H9 (cell line): ENCODE results near the gene TMEM132C. TPM values are rescaled to one million over a fixed set of nuclear protein-coding genes. Genes with fewer than 3 reads are reported as not detected.

Source experiments
- DNase-seq: peaks from one replicate; pipeline ENCODE4 v3.0.0-alpha.2; 2017
- H2AFZ ChIP-seq: one replicate; pipeline ENCODE4 v1.6.1; 2013; ENCODE audit warnings: mild to moderate bottlenecking, low read length, control low read depth, moderate library complexity
- H2AK5ac ChIP-seq: 2 replicates; pipeline ENCODE4 v1.6.1; 2013; ENCODE audit warnings: low read length, control low read depth, mixed read lengths; ENCODE audit not compliant: insufficient read length
- H2BK120ac ChIP-seq: one replicate; pipeline ENCODE4 v1.6.1; 2013; ENCODE audit warnings: low read depth, mild to moderate bottlenecking, low read length, control low read depth, inconsistent platforms; ENCODE audit not compliant: poor library complexity, severe bottlenecking
- H2BK12ac ChIP-seq: 2 replicates; pipeline ENCODE4 v1.6.1; 2013; ENCODE audit warnings: low read length, control low read depth, mixed read lengths, low read depth; ENCODE audit not compliant: insufficient read length
- H2BK15ac ChIP-seq: 2 replicates; pipeline ENCODE4 v1.6.1; 2013; ENCODE audit warnings: low read depth, low read length, control low read depth
- H2BK20ac ChIP-seq: one replicate; pipeline ENCODE4 v1.6.1; 2013; ENCODE audit warnings: low read depth, mild to moderate bottlenecking, low read length, control low read depth, inconsistent platforms; ENCODE audit not compliant: poor library complexity, severe bottlenecking
- H2BK5ac ChIP-seq: 2 replicates; pipeline ENCODE4 v1.6.1; 2013; ENCODE audit warnings: low read length, control low read depth, mixed read lengths; ENCODE audit not compliant: insufficient read length
- H3K14ac ChIP-seq: 2 replicates; pipeline ENCODE4 v1.6.1; 2013; ENCODE audit warnings: low read length, control low read depth; ENCODE audit not compliant: insufficient read depth
- H3K18ac ChIP-seq: 2 replicates; pipeline ENCODE4 v1.6.1; 2013; ENCODE audit warnings: low read depth, mild to moderate bottlenecking, mixed read lengths, low read length, control low read depth; ENCODE audit not compliant: insufficient read length
- H3K23ac ChIP-seq: 2 replicates; pipeline ENCODE4 v1.6.1; 2013; ENCODE audit warnings: low read length, control low read depth, mixed read lengths, low read depth; ENCODE audit not compliant: insufficient read length
- H3K23me2 ChIP-seq: 2 replicates; pipeline ENCODE4 v1.6.1; 2013; ENCODE audit warnings: low read depth, mild to moderate bottlenecking, mixed read lengths, low read length, control low read depth; ENCODE audit not compliant: insufficient read length, poor library complexity, severe bottlenecking
- H3K27ac ChIP-seq: 2 replicates; pipeline ENCODE4 v1.5.1; 2013; ENCODE audit warnings: low read length, control low read depth, mixed read lengths, low read depth; ENCODE audit not compliant: insufficient read length
- H3K27me3 ChIP-seq: 2 replicates; pipeline ENCODE4 v1.6.1; 2013; ENCODE audit warnings: low read length, control low read depth, inconsistent platforms; ENCODE audit not compliant: insufficient read depth
- H3K4ac ChIP-seq: 2 replicates; pipeline ENCODE4 v1.6.1; 2013; ENCODE audit warnings: low read depth, mild to moderate bottlenecking, control low read depth, inconsistent platforms, low read length, moderate library complexity
- H3K4me1 ChIP-seq: 2 replicates; pipeline ENCODE4 v1.6.1; 2013; ENCODE audit warnings: low read length, control low read depth, inconsistent platforms; ENCODE audit not compliant: insufficient read depth
- H3K4me2 ChIP-seq: 2 replicates; pipeline ENCODE4 v1.6.1; 2013; ENCODE audit warnings: low read length, control low read depth, mixed read lengths; ENCODE audit not compliant: insufficient read length, insufficient read depth
- H3K56ac ChIP-seq: 2 replicates; pipeline ENCODE4 v1.6.1; 2013; ENCODE audit warnings: low read depth, mild to moderate bottlenecking, mixed read lengths, low read length, control low read depth; ENCODE audit not compliant: insufficient read length
- H3K79me1 ChIP-seq: 2 replicates; pipeline ENCODE4 v1.6.1; 2013; ENCODE audit warnings: low read depth, mild to moderate bottlenecking, moderate library complexity, low read length, control low read depth, inconsistent platforms; ENCODE audit not compliant: insufficient read depth, poor library complexity, severe bottlenecking
- H3K79me2 ChIP-seq: 2 replicates; pipeline ENCODE4 v1.6.1; 2013; ENCODE audit warnings: low read length, control low read depth, inconsistent platforms; ENCODE audit not compliant: insufficient read depth
- H3K9ac ChIP-seq: 2 replicates; pipeline ENCODE4 v1.6.1; 2013; ENCODE audit warnings: low read length, control low read depth, mixed read lengths; ENCODE audit not compliant: insufficient read length; ENCODE audit errors: extremely low read depth
- H3K9me3 ChIP-seq: one replicate; pipeline ENCODE4 v1.6.1; 2013; ENCODE audit warnings: low read depth, low read length, inconsistent platforms; ENCODE audit not compliant: control insufficient read depth
- H3T11ph ChIP-seq: one replicate; pipeline ENCODE4 v1.6.1; 2013; ENCODE audit warnings: mild to moderate bottlenecking, low read length, control low read depth, inconsistent platforms
- H4K20me1 ChIP-seq: one replicate; pipeline ENCODE4 v1.6.1; 2013; ENCODE audit not compliant: control insufficient read depth, insufficient read length, insufficient read depth
- H4K5ac ChIP-seq: 2 replicates; pipeline ENCODE4 v1.6.1; 2013; ENCODE audit warnings: low read depth, mild to moderate bottlenecking, mixed read lengths, low read length, control low read depth; ENCODE audit not compliant: insufficient read length
- H4K8ac ChIP-seq: replicated peaks from 2 replicates; pipeline ENCODE4 v1.6.1; 2013; ENCODE audit warnings: low read length, control low read depth, mixed read lengths, low read depth; ENCODE audit not compliant: insufficient read length
- H4K91ac ChIP-seq: 2 replicates; pipeline ENCODE4 v1.6.1; 2013; ENCODE audit warnings: low read depth, mild to moderate bottlenecking, moderate library complexity, mixed read lengths, low read length, control low read depth; ENCODE audit not compliant: insufficient read length
- H3K27ac Mint-ChIP-seq, 3 experiments: 2 replicates in 2 of 3; 3 replicates in 1 of 3; pipeline ENCODE4 v1.8.0; 2020 to 2021; ENCODE audit warnings: mixed read lengths in 3 of 3, mild to moderate bottlenecking in 1 of 3, moderate library complexity in 1 of 3
- H3K27me3 Mint-ChIP-seq: 2 replicates; pipeline ENCODE4 v1.8.0; 2021; ENCODE audit warnings: low read depth, mild to moderate bottlenecking, moderate library complexity, mixed read lengths
- H3K36me3 Mint-ChIP-seq, 3 experiments: 2 replicates in 2 of 3; 3 replicates in 1 of 3; pipeline ENCODE4 v1.8.0; 2020 to 2021; ENCODE audit warnings: low read depth in 3 of 3, mixed read lengths in 3 of 3; ENCODE audit not compliant: insufficient read depth in 1 of 3
- H3K4me1 Mint-ChIP-seq, 2 experiments: 2 replicates each; pipeline ENCODE4 v1.8.0; 2020; ENCODE audit warnings: mixed read lengths in 2 of 2
- H3K4me3 Mint-ChIP-seq, 2 experiments: 2 replicates in 1 of 2; 3 replicates in 1 of 2; pipeline ENCODE4 v1.8.0; 2020 to 2021; ENCODE audit warnings: mild to moderate bottlenecking in 2 of 2, mixed read lengths in 2 of 2, moderate library complexity in 1 of 2
- H3K9me3 Mint-ChIP-seq, 2 experiments: 2 replicates in 1 of 2; 3 replicates in 1 of 2; pipeline ENCODE4 v1.8.0; 2020; ENCODE audit warnings: mild to moderate bottlenecking in 2 of 2, mixed read lengths in 2 of 2, moderate library complexity in 1 of 2
- CTCF ChIP-seq: fragments of 200-600 bp; sonication (generic); conservative IDR thresholded peaks from 3 replicates; pipeline ENCODE4 v1.8.0; 2021; ENCODE audit warnings: antibody characterized with exemption, mild to moderate bottlenecking
- WGBS: extraction: QIAGEN DNeasy Blood & Tissue Kit; methylation state at CpG from one replicate; pipeline ENCODE4 v1.1.7; 2013; ENCODE audit warnings: missing lambda C conversion rate, low lambda C conversion rate, mixed read lengths; ENCODE audit not compliant: insufficient read length; ENCODE audit errors: extremely low coverage; 5-methylcytosine and 5-hydroxymethylcytosine counted together
- total RNA-seq: library from RNA; stranded (reverse); gene quantifications from 2 replicates; pipeline ENCODE4 v1.2.1, GENCODE V29; 2021

TMEM132C gene
- total RNA-seq, 1 experiment from 2014 or later = 0.22 TPM

- Histone ChIP-seq H3K23me2 (no peaks in the 10 kb centered on the region), H3K9me3 (no peaks in the 10 kb centered on the region), H2BK5ac (no peak overlapping the region), H3K27ac (no peak overlapping the region), H4K8ac (no peak overlapping the region), H2BK15ac (no peak overlapping the region), H3K27me3 (no peaks in the 10 kb centered on the region), H4K20me1 (peaks cover 3% of the 10 kb centered on the region), H2AK5ac (no peak overlapping the region), H3K4ac (no peak overlapping the region), H4K5ac (no peak overlapping the region), H3T11ph (no peak overlapping the region), H3K56ac (no peak overlapping the region), H3K9ac (no peak overlapping the region), H2BK120ac (no peak overlapping the region), H3K18ac (no peak overlapping the region), H3K79me2 (0 out of 2 replicates have a peak, but pooled peaks cover 2% of the 10 kb centered on the region), H3K4me2 (no peak overlapping the region), H4K91ac (no peak overlapping the region), H3K79me1 (no peaks in the 10 kb centered on the region), H2BK12ac (no peak overlapping the region), H2BK20ac (no peak overlapping the region), H3K23ac (no peak overlapping the region), H3K14ac (no peak overlapping the region), H3K4me1 (no peaks in the 10 kb centered on the region), H2AFZ (no peak overlapping the region)
- H3K4me3 Mint-ChIP-seq = no peak overlapping the region
- H3K27me3 Mint-ChIP-seq = peaks cover 65% of the 10 kb centered on the region
- TF ChIP-seq CTCF = no peak
- no peaks in the 10 kb centered on the region for H3K36me3 Mint-ChIP-seq
- no peak overlapping the region for H3K27ac Mint-ChIP-seq
- WGBS = no CpG with 5 or more reads among the region's 13 CpGs
- H3K4me1 Mint-ChIP-seq = peaks cover 6 to 10% of the 10 kb centered on the region in 2 experiments
- no peaks in the 10 kb centered on the region for H3K9me3 Mint-ChIP-seq
- no peak for DNase-seq
These were observed 21.9 kb downstream of the TMEM132C start for GRCh38 chr12:128288896-128289295.
